K562 (cell line): ENCODE results near the gene IGF2BP3. TPM values are rescaled to one million over a fixed set of nuclear protein-coding genes. Genes with fewer than 3 reads are reported as not detected.

Experiments used
- ATAC-seq: fragments of 200-7000 bp; cut with Tn5 transposase; 3 replicates; pipeline ENCODE4 v1.9.1; 2020; ENCODE audit warnings: moderate library complexity
- BruUV-seq: library from RNA; stranded (reverse); fragments of 400-500 nt; replicated peaks from 2 replicates; lab custom pipeline; 2021; lab: Mats Ljungman, UMichigan
- CTCF ChIA-PET: fragments of 300-600 bp; formaldehyde crosslinking; extraction: SDS; loops from one replicate; lab custom pipeline; 2021; ENCODE audit warnings: low intra/inter-chr PET ratio; lab: Yijun Ruan, JAX
- POLR2A ChIA-PET: fragments of 300-600, 350-650 bp; sonication (Branson Sonifier 250); formaldehyde crosslinking; extraction: SDS; loops from one replicate; lab custom pipeline; 2021; ENCODE audit warnings: antibody characterized with exemption, inconsistent platforms; lab: Yijun Ruan, JAX
- DNase-seq, 4 experiments: peaks; one replicate each; pipeline versions ENCODE4 v3.0.0 to v3.0.0-alpha.2; 2011 to 2018; ENCODE audit warnings: low spot score in 3 of 4, mixed read lengths in 3 of 4; ENCODE audit errors: extremely low read depth in 1 of 4
- FAIRE-seq: peaks from 2 replicates; lab custom pipeline; 2011; peaks lifted over from hg19 to GRCh38; lab: Jason Lieb, UNC
- H2AFZ ChIP-seq: 2 replicates; pipeline ENCODE4 v1.6.0; 2011; ENCODE audit warnings: low read depth, low read length, control low read depth, inconsistent platforms
- H3K27ac ChIP-seq: fragments of 200-600 bp; 3 replicates; pipeline ENCODE4 v1.8.0; 2011; ENCODE audit warnings: low read depth, mild to moderate bottlenecking, control low read depth, inconsistent platforms, low read length, moderate library complexity, mixed read lengths; ENCODE audit errors: extremely low read depth
- H3K27me3 ChIP-seq, 2 experiments: fragments of 300-600 bp in 1 of 2; 2 replicates in 1 of 2; 3 replicates in 1 of 2; pipeline versions ENCODE4 v1.6.0 to v1.8.0; 2011; ENCODE audit warnings: inconsistent platforms in 2 of 2, low read length in 2 of 2, mild to moderate bottlenecking in 1 of 2, mixed read lengths in 1 of 2, moderate library complexity in 1 of 2; ENCODE audit not compliant: control insufficient read depth in 2 of 2, insufficient read depth in 2 of 2
- H3K36me3 ChIP-seq: fragments of 300-600 bp; 3 replicates; pipeline ENCODE4 v1.8.0; 2011; ENCODE audit warnings: mild to moderate bottlenecking, low read length, inconsistent platforms; ENCODE audit not compliant: control insufficient read depth, insufficient read depth
- H3K4me1 ChIP-seq, 2 experiments: fragments of 200-600 bp in 1 of 2; replicated peaks in 1 of 2; 2 replicates in 1 of 2; 3 replicates in 1 of 2; pipeline versions ENCODE4 v1.5.1 to v1.8.0; 2011; ENCODE audit warnings: inconsistent platforms in 2 of 2, low read length in 2 of 2, mild to moderate bottlenecking in 1 of 2, mixed read lengths in 1 of 2, moderate library complexity in 1 of 2; ENCODE audit not compliant: control insufficient read depth in 2 of 2, insufficient read depth in 2 of 2
- H3K4me2 ChIP-seq: 2 replicates; pipeline ENCODE4 v1.6.1; 2011; ENCODE audit warnings: low read length, control low read depth, inconsistent platforms, mixed read lengths; ENCODE audit not compliant: insufficient read depth
- H3K4me3 ChIP-seq: fragments of 200-600 bp; sonication (generic), shearing (Covaris generic); 2 replicates; pipeline ENCODE4 v1.5.1; 2016; ENCODE audit warnings: control low read depth, inconsistent platforms
- H3K79me2 ChIP-seq: fragments of 200-600 bp; 3 replicates; pipeline ENCODE4 v1.8.0; 2011; ENCODE audit warnings: low read length, inconsistent platforms; ENCODE audit not compliant: control insufficient read depth, insufficient read depth
- H3K9ac ChIP-seq, 2 experiments: 2 replicates each; pipeline versions ENCODE4 v1.6.0 to v1.6.1; 2011; ENCODE audit warnings: low read depth in 2 of 2, low read length in 2 of 2, control low read depth in 1 of 2, inconsistent platforms in 1 of 2, mild to moderate bottlenecking in 1 of 2, mixed read lengths in 1 of 2; ENCODE audit not compliant: insufficient read depth in 1 of 2
- H3K9me1 ChIP-seq: one replicate; pipeline ENCODE4 v1.6.0; 2011; ENCODE audit warnings: inconsistent platforms, mild to moderate bottlenecking, low read length, moderate library complexity; ENCODE audit not compliant: control insufficient read depth, insufficient read depth
- H3K9me3 ChIP-seq: replicated peaks from 2 replicates; pipeline ENCODE4 v1.5.1; 2011; ENCODE audit warnings: low read depth, low read length, inconsistent platforms; ENCODE audit not compliant: control insufficient read depth, insufficient read depth
- H4K20me1 ChIP-seq: replicated peaks from 2 replicates; pipeline ENCODE4 v1.6.1; 2011; ENCODE audit warnings: low read length, inconsistent platforms, mixed read lengths; ENCODE audit not compliant: control insufficient read depth, insufficient read depth
- EP400 ChIP-seq: fragments of 450-650 bp; IDR thresholded peaks from 2 replicates; pipeline ENCODE4 v1.6.1; 2017; ENCODE audit warnings: antibody characterized with exemption, mild to moderate bottlenecking, moderate library complexity
- FOXP1 ChIP-seq: sonication (generic); formaldehyde crosslinking; IDR thresholded peaks from 2 replicates; pipeline ENCODE4 v1.8.0; 2022; ENCODE audit warnings: mild to moderate bottlenecking, missing genetic modification reagents
- KAT8 ChIP-seq: fragments of 450-650 bp; IDR thresholded peaks from 2 replicates; pipeline ENCODE4 v1.6.1; 2016; ENCODE audit warnings: low read depth, mild to moderate bottlenecking
- KLF1 ChIP-seq: fragments of 450-650 bp; IDR thresholded peaks from 2 replicates; pipeline ENCODE4 v1.6.1; 2016; ENCODE audit warnings: missing genetic modification characterization, missing compliant biosample characterization
- L3MBTL2 ChIP-seq: fragments of 450-650 bp; IDR thresholded peaks from 2 replicates; pipeline ENCODE4 v1.6.1; 2016; ENCODE audit warnings: mild to moderate bottlenecking, moderate library complexity
- MBD1 ChIP-seq: fragments of 250-450 bp; sonication (Bioruptor Pico); IDR thresholded peaks from 2 replicates; pipeline ENCODE4 v1.8.0; 2022; ENCODE audit warnings: inconsistent platforms
- NFIC ChIP-seq: fragments of 450-650 bp; IDR thresholded peaks from 2 replicates; pipeline ENCODE4 v1.6.1; 2017; ENCODE audit warnings: mild to moderate bottlenecking, inconsistent platforms
- NR4A1 ChIP-seq, 2 experiments: fragments of 250-450 bp in 1 of 2; fragments of 450-650 bp in 1 of 2; sonication (Bioruptor Pico) in 1 of 2; IDR thresholded peaks; 2 replicates each; pipeline versions ENCODE4 v1.4.0 to v1.6.1; 2016 to 2020; ENCODE audit warnings: mild to moderate bottlenecking in 2 of 2, missing compliant biosample characterization in 1 of 2, missing genetic modification characterization in 1 of 2, moderate library complexity in 1 of 2
- PRMT5 ChIP-seq: sonication (generic); formaldehyde crosslinking; IDR thresholded peaks from 2 replicates; pipeline ENCODE4 v1.5.0; 2020; ENCODE audit warnings: missing genetic modification reagents
- SIRT6 ChIP-seq: IDR thresholded peaks from one replicate; pipeline ENCODE4 v1.6.1; 2012; ENCODE audit warnings: low read depth, mild to moderate bottlenecking, control low read depth, inconsistent platforms, low read length, moderate library complexity
- TFAM ChIP-seq: fragments of 250-450 bp; sonication (Bioruptor Pico); conservative IDR thresholded peaks from 2 replicates; pipeline ENCODE4 v1.5.0; 2021; ENCODE audit warnings: mild to moderate bottlenecking, moderate library complexity
- ZBTB33 ChIP-seq: sonication (generic); formaldehyde crosslinking; IDR thresholded peaks from 2 replicates; pipeline ENCODE4 v1.8.1; 2023; ENCODE audit warnings: mild to moderate bottlenecking, missing genetic modification reagents
- ZNF263 ChIP-seq: sonication (generic); formaldehyde crosslinking; IDR thresholded peaks from 2 replicates; pipeline ENCODE4 v1.8.0; 2022; ENCODE audit warnings: mild to moderate bottlenecking, missing genetic modification reagents, borderline replicate concordance
- ZNF511 ChIP-seq: sonication (generic); formaldehyde crosslinking; IDR thresholded peaks from 2 replicates; pipeline ENCODE4 v1.8.0; 2022; ENCODE audit warnings: mild to moderate bottlenecking, missing genetic modification reagents
- WGBS: fragments of 100-300 bp; shearing (Covaris generic); methylation state at CpG from one replicate; pipeline ENCODE4 v1.1.6; 2016; ENCODE audit warnings: low coverage, mixed read lengths; ENCODE audit not compliant: insufficient coverage; ENCODE audit errors: missing lambda C conversion rate; 5-methylcytosine and 5-hydroxymethylcytosine counted together
- in situ Hi-C: fragments of 300-500 bp; cut with MboI; formaldehyde crosslinking; loops from 4 replicates; pipeline ENCODE4 v1.15.0; 2018; ENCODE audit warnings: inconsistent platforms, mixed read lengths
- intact Hi-C: fragments of 100-400 bp; cut with micrococcal nuclease; formaldehyde crosslinking; loops from 2 replicates; pipeline ENCODE4 v1.14.2; 2022
- polyA plus RNA-seq, 8 experiments: library from polyadenylated mRNA; depleted of rRNA in 4 of 8; stranded (reverse) in 5 of 8; unstranded in 3 of 8; fragments of >200 nt; fragmentation: Nextera tagmentation in 2 of 8; fragmentation: Illumina TruSeq in 1 of 8; extraction: Ambion mirVana in 2 of 8; extraction: Trizol in 1 of 8; gene quantifications; 2 replicates each; pipeline versions ENCODE4 v1.2.1 to v1.2.3, GENCODE V29; 2011 to 2014; ENCODE audit warnings: inconsistent platforms in 1 of 8, missing spikeins in 1 of 8
- total RNA-seq, 7 experiments: library from RNA; depleted of rRNA in 6 of 7; stranded (reverse); fragments of >200 nt in 6 of 7; fragmentation: Illumina TruSeq in 2 of 7; extraction: Trizol in 2 of 7; gene quantifications; 2 replicates each; pipeline versions ENCODE4 v1.2.1 to v1.2.3, GENCODE V29; 2011 to 2021; ENCODE audit warnings: low replicate concordance in 1 of 7
- TF ChIP-seq, protein P1 (sequence below): fragments of 250-450 bp; sonication (Bioruptor Pico); IDR thresholded peaks from 2 replicates; pipeline ENCODE4 v1.5.1; 2021; ENCODE audit warnings: mild to moderate bottlenecking

The IGF2BP3 gene
- total and polyA plus RNA-seq, 9 of the 15 experiments (the other 6 are each of a cell fraction or from before 2014, with no cell fraction given) = 8.4 to 88.1 (median 61.2) TPM

GRCh38 chr7:23293500-23294073, 176.7 kb downstream of the IGF2BP3 start:
- no peak overlapping the region for H3K4me3 ChIP-seq
- no peak overlapping the region for H3K27ac ChIP-seq
- H3K9me3 ChIP-seq = no peaks in the 10 kb centered on the region
- intact Hi-C loops (no loop called here), in situ Hi-C loops (no loop called here)
- H3K36me3 ChIP-seq = no peaks in the 10 kb centered on the region
- peaks cover 0 to under 1% of the 10 kb centered on the region in 2 experiments; a peak in 3 of 5 replicates for H3K4me1 ChIP-seq
- ATAC-seq (no peak), DNase-seq (no peak), FAIRE-seq (no peak)
- TF ChIP-seq ZNF511 (CRISPR knock-in tag) = no peak
- no peak for TF ChIP-seq NR4A1 (CRISPR knock-in tag; IDR thresholded peaks at IDR 0.05)
- TF ChIP-seq NR4A1 (tag; IDR thresholded peaks at IDR 0.05) = no peak
- TF ChIP-seq KLF1 (tag) = no peak
- no peak for TF ChIP-seq L3MBTL2
- no peak for TF ChIP-seq PRMT5
- TF ChIP-seq SIRT6 = no peak
- TF ChIP-seq FOXP1 (CRISPR knock-in tag) = no peak
- no peak for TF ChIP-seq ZBTB33 (CRISPR knock-in tag)
- TF ChIP-seq ZNF263 (CRISPR knock-in tag) = no peak
- no peak for TF ChIP-seq NFIC
- TF ChIP-seq KAT8 = no peak
- no peak for TF ChIP-seq MBD1 (CRISPR knock-in tag)
- TF ChIP-seq, protein P1, sequence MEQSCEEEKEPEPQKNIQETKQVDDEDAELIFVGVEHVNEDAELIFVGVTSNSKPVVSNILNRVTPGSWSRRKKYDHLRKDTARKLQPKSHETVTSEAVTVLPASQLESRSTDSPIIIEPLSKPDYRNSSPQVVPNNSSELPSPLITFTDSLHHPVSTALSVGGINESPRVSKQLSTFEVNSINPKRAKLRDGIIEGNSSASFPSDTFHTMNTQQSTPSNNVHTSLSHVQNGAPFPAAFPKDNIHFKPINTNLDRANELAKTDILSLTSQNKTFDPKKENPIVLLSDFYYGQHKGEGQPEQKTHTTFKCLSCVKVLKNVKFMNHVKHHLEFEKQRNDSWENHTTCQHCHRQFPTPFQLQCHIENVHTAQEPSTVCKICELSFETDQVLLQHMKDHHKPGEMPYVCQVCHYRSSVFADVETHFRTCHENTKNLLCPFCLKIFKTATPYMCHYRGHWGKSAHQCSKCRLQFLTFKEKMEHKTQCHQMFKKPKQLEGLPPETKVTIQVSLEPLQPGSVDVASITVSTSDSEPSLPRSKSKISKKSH (CRISPR knock-in tag) = no peak
- TF ChIP-seq EP400 = no peak
- TF ChIP-seq TFAM = no peak
- no peaks in the 10 kb centered on the region for H3K79me2 ChIP-seq
- peak overlapping the region in 1 of 2 experiments; percentile 42; a peak in 1 of 4 replicates for H3K9ac ChIP-seq
- no peaks in the 10 kb centered on the region for H4K20me1 ChIP-seq
- no peak overlapping the region for H3K4me2 ChIP-seq
- H3K9me1 ChIP-seq = no peaks in the 10 kb centered on the region
- ChIA-PET CTCF (no interaction called here), POLR2A (interaction anchor here (0.7 kb wide), 1 partner anchor 1106 kb away, joined by 4 read pairs; no protein-coding TSS in a partner anchor)
- H3K27me3 ChIP-seq = no peaks in the 10 kb centered on the region
- WGBS = 43% methylated on average over 11 of the region's 12 CpGs
- BruUV-seq = no TSS peak
- peak overlapping the region; percentile 59 for H2AFZ ChIP-seq
